ENCODE measurements around the gene HPCAL1. TPM values are rescaled to one million over a fixed set of nuclear protein-coding genes. Genes with fewer than 3 reads are reported as not detected.

Gene HPCAL1
- polyA plus RNA-seq, 3 donors: 82.1 to 99.5 (median 98.0) TPM

DNA sequence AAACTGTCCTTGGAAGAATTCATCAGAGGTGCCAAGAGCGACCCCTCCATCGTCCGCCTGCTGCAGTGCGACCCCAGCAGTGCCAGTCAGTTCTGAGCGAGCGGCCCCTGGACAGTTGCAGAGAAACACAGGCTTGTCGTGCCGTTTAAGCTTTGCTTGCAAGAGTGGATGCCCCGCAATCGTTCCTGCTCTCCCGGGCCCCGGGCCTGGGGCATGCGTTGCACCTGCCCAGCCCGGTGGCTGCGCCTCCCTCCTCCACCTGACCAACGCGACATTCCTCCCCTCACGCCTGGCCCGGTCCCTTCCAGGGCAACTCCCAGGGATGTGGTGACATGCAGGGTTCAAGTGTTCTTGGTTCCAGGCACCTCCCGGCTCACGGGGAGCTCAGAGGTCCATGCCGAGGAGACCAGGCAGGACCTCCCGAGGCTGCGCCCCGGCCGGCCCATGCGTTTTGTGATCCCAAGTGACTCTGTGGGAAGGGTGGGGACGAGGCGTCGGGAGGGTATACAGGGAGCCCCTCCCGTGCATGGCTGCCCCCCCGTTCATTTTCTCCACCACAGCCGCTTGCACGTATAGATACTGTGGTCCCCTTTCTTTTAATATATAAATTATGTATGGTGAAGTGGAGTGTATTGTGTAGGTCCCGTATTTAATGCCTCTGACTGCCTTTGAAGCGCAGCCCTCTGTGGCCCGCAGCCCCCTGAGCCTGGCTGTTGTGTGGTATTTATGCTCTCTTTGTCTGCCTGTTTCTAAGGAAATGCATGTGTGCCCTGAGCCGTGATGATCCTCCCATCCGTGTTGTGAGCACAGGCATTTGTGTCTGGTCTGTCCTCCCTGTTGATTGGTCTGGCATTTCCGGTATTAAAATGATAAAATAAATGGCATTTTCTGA lies 124.3 kb downstream of the HPCAL1 start:
- intact Hi-C loops (cut with micrococcal nuclease): no loop called here
- no peak overlapping the region for H2AFZ ChIP-seq (ENCODE audit: insufficient read depth, low read depth, low read length, poor library complexity, severe bottlenecking)
- no peak for DNase-seq
- peaks cover 6% of the 10 kb centered on the region for H3K4me1 Mint-ChIP-seq
- H3K4me3 Mint-ChIP-seq: no peak overlapping the region
- H3K36me3 ChIP-seq (replicated peaks in 1 of 2; ENCODE audit: control insufficient read depth in 1 of 2, insufficient read depth in 2 of 2, low read length in 2 of 2): peaks cover 56 to 65% of the 10 kb centered on the region in 2 donors
- no peak overlapping the region for H3K4me2 ChIP-seq (replicated peaks; ENCODE audit: extremely low read depth, low read length, poor library complexity, severe bottlenecking)
- H3K9me3 Mint-ChIP-seq: peaks cover 0 to 2% (median 0%) of the 10 kb centered on the region in 7 donors
- peaks cover 0 to 4% (median 2%) of the 10 kb centered on the region in 3 donors for H3K27me3 Mint-ChIP-seq (ENCODE audit: low read depth in 3 of 3)
- no peak overlapping the region for H3K9ac ChIP-seq (ENCODE audit: insufficient read depth, low read length, poor library complexity, severe bottlenecking)
- no peaks in the 10 kb centered on the region for H3K79me2 ChIP-seq (ENCODE audit: insufficient read depth, low read length)
- TF ChIP-seq, protein P1, sequence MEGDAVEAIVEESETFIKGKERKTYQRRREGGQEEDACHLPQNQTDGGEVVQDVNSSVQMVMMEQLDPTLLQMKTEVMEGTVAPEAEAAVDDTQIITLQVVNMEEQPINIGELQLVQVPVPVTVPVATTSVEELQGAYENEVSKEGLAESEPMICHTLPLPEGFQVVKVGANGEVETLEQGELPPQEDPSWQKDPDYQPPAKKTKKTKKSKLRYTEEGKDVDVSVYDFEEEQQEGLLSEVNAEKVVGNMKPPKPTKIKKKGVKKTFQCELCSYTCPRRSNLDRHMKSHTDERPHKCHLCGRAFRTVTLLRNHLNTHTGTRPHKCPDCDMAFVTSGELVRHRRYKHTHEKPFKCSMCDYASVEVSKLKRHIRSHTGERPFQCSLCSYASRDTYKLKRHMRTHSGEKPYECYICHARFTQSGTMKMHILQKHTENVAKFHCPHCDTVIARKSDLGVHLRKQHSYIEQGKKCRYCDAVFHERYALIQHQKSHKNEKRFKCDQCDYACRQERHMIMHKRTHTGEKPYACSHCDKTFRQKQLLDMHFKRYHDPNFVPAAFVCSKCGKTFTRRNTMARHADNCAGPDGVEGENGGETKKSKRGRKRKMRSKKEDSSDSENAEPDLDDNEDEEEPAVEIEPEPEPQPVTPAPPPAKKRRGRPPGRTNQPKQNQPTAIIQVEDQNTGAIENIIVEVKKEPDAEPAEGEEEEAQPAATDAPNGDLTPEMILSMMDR (IDR thresholded peaks at IDR 0.05): no peak
- peak overlapping the region in 2 of 7 donors; percentile 63 to 89 for H3K27ac Mint-ChIP-seq
- no peak overlapping the region for H3K27ac ChIP-seq (ENCODE audit: low read depth in 1 of 2, low read length in 2 of 2)
- 97% methylated on average over 23 of the region's 40 CpGs for WGBS (ENCODE audit: insufficient coverage)
- H3K4me3 ChIP-seq (replicated peaks in 1 of 3; ENCODE audit: low read depth in 2 of 3, low read length in 3 of 3): no peak overlapping the region
- H3K27me3 ChIP-seq (ENCODE audit: control insufficient read depth in 2 of 2, insufficient read depth in 2 of 2, low read length in 2 of 2): peaks cover 0 to 6% of the 10 kb centered on the region in 2 donors
- H3K36me3 Mint-ChIP-seq: peaks cover 45 to 61% of the 10 kb centered on the region in 2 donors
- H4K20me1 ChIP-seq (ENCODE audit: insufficient read depth, low read length): peaks cover 14% of the 10 kb centered on the region
- no peaks in the 10 kb centered on the region for H3K9me3 ChIP-seq (replicated peaks in 1 of 2; ENCODE audit: control insufficient read depth in 1 of 2, insufficient read depth in 1 of 2, low read length in 2 of 2)
- peaks cover 3 to 5% of the 10 kb centered on the region in 2 donors for H3K4me1 ChIP-seq (ENCODE audit: control insufficient read depth in 1 of 2, insufficient read depth in 2 of 2, low read length in 2 of 2)

DNA sequence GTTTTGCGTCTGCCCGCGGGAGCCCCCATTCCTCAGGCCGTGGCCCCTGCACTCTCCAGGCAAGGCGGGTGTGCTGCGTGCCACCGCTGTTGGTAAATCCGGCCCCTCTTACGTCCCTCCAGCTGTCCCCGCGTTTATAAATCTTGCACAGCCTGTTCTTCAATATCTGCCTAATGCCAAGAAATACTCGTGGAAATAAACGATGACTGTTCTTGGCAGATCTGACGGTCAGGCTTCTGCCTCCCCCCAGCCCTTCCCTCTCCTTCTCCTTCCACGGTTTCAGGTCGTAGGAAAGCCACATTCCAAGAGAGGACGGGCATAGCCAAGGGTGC lies 124.9 kb downstream of the HPCAL1 start:
- Mint-ChIP-seq H3K9me3 (peaks cover 0 to 2% (median 0%) of the 10 kb centered on the region in 7 donors), H3K4me3 (no peak overlapping the region), H3K27me3 (ENCODE audit: low read depth in 3 of 3) (peaks cover 0 to 9% (median 2%) of the 10 kb centered on the region in 3 donors), H3K27ac (peak overlapping the region in 2 of 7 donors; percentile 63 to 89), H3K36me3 (peaks cover 40 to 55% of the 10 kb centered on the region in 2 donors), H3K4me1 (peaks cover 9% of the 10 kb centered on the region)
- peaks cover 8% of the 10 kb centered on the region for H4K20me1 ChIP-seq (ENCODE audit: insufficient read depth, low read length)
- 92% methylated on average over 4 of the region's 17 CpGs for WGBS (ENCODE audit: insufficient coverage)
- TF ChIP-seq, protein P1 (IDR thresholded peaks at IDR 0.05): no peak
- H3K36me3 ChIP-seq (replicated peaks in 1 of 2; ENCODE audit: control insufficient read depth in 1 of 2, insufficient read depth in 2 of 2, low read length in 2 of 2): peaks cover 50 to 59% of the 10 kb centered on the region in 2 donors
- peaks cover 9 to 11% of the 10 kb centered on the region in 2 donors for H3K4me1 ChIP-seq (ENCODE audit: control insufficient read depth in 1 of 2, insufficient read depth in 2 of 2, low read length in 2 of 2)
- H3K27me3 ChIP-seq (ENCODE audit: control insufficient read depth in 2 of 2, insufficient read depth in 2 of 2, low read length in 2 of 2): peaks cover 0 to 6% of the 10 kb centered on the region in 2 donors
- no peak overlapping the region for H3K9ac ChIP-seq (ENCODE audit: insufficient read depth, low read length, poor library complexity, severe bottlenecking)
- intact Hi-C loops (cut with micrococcal nuclease): no loop called here
- H3K27ac ChIP-seq (ENCODE audit: low read depth in 1 of 2, low read length in 2 of 2): no peak overlapping the region
- no peak overlapping the region for H2AFZ ChIP-seq (ENCODE audit: insufficient read depth, low read depth, low read length, poor library complexity, severe bottlenecking)
- H3K4me2 ChIP-seq (replicated peaks; ENCODE audit: extremely low read depth, low read length, poor library complexity, severe bottlenecking): no peak overlapping the region
- no peak overlapping the region for H3K4me3 ChIP-seq (replicated peaks in 1 of 3; ENCODE audit: low read depth in 2 of 3, low read length in 3 of 3)
- H3K79me2 ChIP-seq (ENCODE audit: insufficient read depth, low read length): no peaks in the 10 kb centered on the region
- no peak for DNase-seq
- no peaks in the 10 kb centered on the region for H3K9me3 ChIP-seq (replicated peaks in 1 of 2; ENCODE audit: control insufficient read depth in 1 of 2, insufficient read depth in 1 of 2, low read length in 2 of 2)
